HG02610 (cell line): ENCODE data around the gene UTS2.

ENCODE experiments used
- ATAC-seq: cut with Tn5 transposase; IDR thresholded peaks from one replicate; pipeline ENCODE4 v1.9.1; 2021; ENCODE audit warnings: mild to moderate bottlenecking, moderate library complexity; ENCODE audit not compliant: unreplicated experiment

Gene UTS2

GRCh38 chr1:7852804-7853683 lies at the start of gene UTS2:
Gene UTS2, minus strand, starts transcription at chr1:7853065. Its CDS starts 62 bp downstream, at chr1:7853003.
- ATAC-seq: no peak

- ATAC-seq: no peak
These were observed 46.9 kb upstream of the UTS2 start for GRCh38 chr1:7899741-7900140.

GRCh38 chr1:7898962-7899361 lies 46.1 kb upstream of the UTS2 start:
- ATAC-seq: no peak

- ATAC-seq: no peak
These were observed 44.1 kb upstream of the UTS2 start for GRCh38 chr1:7896994-7897393.

GRCh38 chr1:7893529-7894180 lies 40.8 kb upstream of the UTS2 start:
- ATAC-seq: no peak

- no peak for ATAC-seq
These were observed 38.9 kb upstream of the UTS2 start for GRCh38 chr1:7891804-7892203.

- no peak for ATAC-seq
These were observed 38.0 kb upstream of the UTS2 start for GRCh38 chr1:7890853-7891252.

GRCh38 chr1:7888248-7889081 lies 35.6 kb upstream of the UTS2 start:
- no peak for ATAC-seq

GRCh38 chr1:7886405-7886745 lies 33.5 kb upstream of the UTS2 start:
- no peak for ATAC-seq

GRCh38 chr1:7885513-7886404 lies 32.9 kb upstream of the UTS2 start:
- no peak for ATAC-seq

- no peak for ATAC-seq
These were observed 31.9 kb upstream of the UTS2 start for GRCh38 chr1:7884757-7885156.

- no peak for ATAC-seq
These were observed 26.4 kb upstream of the UTS2 start for GRCh38 chr1:7879228-7879627.

GRCh38 chr1:7878027-7878426 lies 25.2 kb upstream of the UTS2 start:
- no peak for ATAC-seq

- no peak for ATAC-seq
These were observed 21.2 kb upstream of the UTS2 start for GRCh38 chr1:7873801-7874795.

GRCh38 chr1:7871136-7871535 lies 18.3 kb upstream of the UTS2 start:
- ATAC-seq: no peak

- no peak for ATAC-seq
These were observed 16.5 kb upstream of the UTS2 start for GRCh38 chr1:7869136-7869920.

- ATAC-seq: no peak
These were observed 15.4 kb upstream of the UTS2 start for GRCh38 chr1:7868070-7868780.

GRCh38 chr1:7865978-7866377 lies 13.1 kb upstream of the UTS2 start:
- no peak for ATAC-seq
